Gastroesophageal sphincter (tissue), 4 donors: ENCODE results near the gene SCAMP1. TPM values are rescaled to one million over a fixed set of nuclear protein-coding genes. Genes with fewer than 3 reads are reported as not detected.

Source experiments
- ATAC-seq: fragments of 150-250 bp; one replicate; pipeline ENCODE4 v1.9.1; 2016; ENCODE audit warnings: mild to moderate bottlenecking, moderate library complexity
- H3K27ac ChIP-seq, 4 donors: fragments of 200-600 bp; sonication (generic) in 3 of 4; 1 replicate in 3 of 4; 2 replicates in 1 of 4; pipeline ENCODE4 v1.5.1; 2016 to 2019
- H3K27me3 ChIP-seq: fragments of 200-600 bp; sonication (generic); one replicate; pipeline ENCODE4 v1.5.1; 2019
- H3K36me3 ChIP-seq, 2 donors: fragments of 200-600 bp; sonication (generic); one replicate each; pipeline ENCODE4 v1.5.1; 2019; ENCODE audit warnings: control low read depth in 1 of 2
- H3K4me1 ChIP-seq, 3 donors: fragments of 200-600 bp; sonication (generic); 1 replicate in 2 of 3; 2 replicates in 1 of 3; pipeline ENCODE4 v1.5.1; 2016 to 2019; ENCODE audit warnings: control low read depth in 2 of 3
- H3K4me3 ChIP-seq, 2 donors: fragments of 200-600 bp; sonication (generic); one replicate each; pipeline ENCODE4 v1.5.1; 2019; ENCODE audit warnings: mild to moderate bottlenecking in 1 of 2, moderate library complexity in 1 of 2
- H3K9me3 ChIP-seq, 3 donors: fragments of 200-600 bp; sonication (generic); one replicate each; pipeline ENCODE4 v1.5.1; 2017 to 2019; ENCODE audit warnings: control low read depth in 2 of 3
- EP300 ChIP-seq: sonication (generic); formaldehyde crosslinking; IDR thresholded peaks from one replicate; pipeline ENCODE4 v1.6.1; 2017; ENCODE audit warnings: antibody characterized with exemption, mild to moderate bottlenecking
- POLR2A ChIP-seq, 2 donors: fragments of 450-650 bp; IDR thresholded peaks; one replicate each; pipeline ENCODE4 v1.6.1; 2017; ENCODE audit warnings: antibody characterized with exemption in 2 of 2, mild to moderate bottlenecking in 2 of 2, moderate library complexity in 1 of 2
- POLR2AphosphoS5 ChIP-seq: sonication (generic); formaldehyde crosslinking; IDR thresholded peaks from one replicate; pipeline ENCODE4 v1.6.1; 2017; ENCODE audit warnings: antibody characterized with exemption
- WGBS, 2 donors: methylation state at CpG; one replicate each; pipeline ENCODE4 v1.1.5; 2018; ENCODE audit warnings: low coverage in 1 of 2; 5-methylcytosine and 5-hydroxymethylcytosine counted together
- small RNA-seq, 4 donors: library from RNA; depleted of rRNA; stranded (forward); fragments of <200 nt; gene quantifications; one replicate each; pipeline ENCODE3, GENCODE V24; 2016
- total RNA-seq, 4 donors: library from RNA; depleted of rRNA; stranded (reverse); fragments of >200 nt; gene quantifications; one replicate each; pipeline ENCODE4 v1.1.0, GENCODE V29; 2016
- TF ChIP-seq, protein P1 (sequence below), 4 experiments: fragments of 200-600 bp in 2 of 4; fragments of 450-650 bp in 2 of 4; sonication (generic) in 1 of 4; IDR thresholded peaks; one replicate each; pipeline ENCODE4 v1.5.1; 2017 to 2019; ENCODE audit warnings: antibody characterized with exemption in 4 of 4, mild to moderate bottlenecking in 2 of 4, moderate library complexity in 2 of 4

Gene SCAMP1
- total RNA-seq, 4 donors from 2014 or later: 32.1 to 45.8 (median 38.9) TPM

DNA sequence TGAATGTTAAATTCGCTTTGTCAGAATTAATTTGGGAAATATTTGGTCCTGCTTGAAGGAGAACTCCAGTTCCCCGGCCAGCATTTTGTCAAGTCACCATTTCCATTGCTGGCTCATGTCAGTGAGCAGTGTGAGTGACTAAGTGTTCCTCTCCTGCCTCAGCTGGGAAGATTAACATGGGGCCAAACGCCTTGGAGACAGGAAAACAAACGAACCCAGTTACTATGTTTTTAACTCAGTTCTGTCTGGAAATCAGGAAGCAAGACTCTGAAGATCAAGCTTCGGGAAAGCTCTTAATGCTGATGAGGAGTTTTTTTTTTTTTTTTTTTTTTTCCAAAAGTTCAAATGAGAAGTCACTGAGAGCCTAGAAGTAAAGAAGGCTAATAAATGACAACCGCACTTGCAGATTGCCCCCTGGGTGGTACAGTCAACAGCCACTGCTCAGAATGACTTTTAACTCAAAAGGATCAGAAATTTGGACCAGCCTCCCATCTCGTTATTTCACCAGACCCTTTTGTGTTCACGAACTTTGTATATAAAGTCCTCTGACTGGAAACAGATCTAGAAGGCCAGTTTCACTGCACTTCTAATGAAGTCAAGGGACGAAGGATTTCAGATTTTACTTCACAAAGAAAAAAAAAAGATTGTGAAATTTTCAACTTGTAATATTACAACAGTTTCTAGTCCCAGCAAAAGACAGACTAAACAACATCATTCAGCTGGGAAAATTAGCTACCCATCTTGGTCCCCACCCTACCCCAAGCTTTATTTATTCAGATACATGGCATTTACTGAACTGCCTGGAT is 166.8 kb downstream of the SCAMP1 start:
- no peak overlapping the region for H3K4me3 ChIP-seq
- H3K27me3 ChIP-seq: no peaks in the 10 kb centered on the region
- no peaks in the 10 kb centered on the region for H3K36me3 ChIP-seq
- peak overlapping the region; percentile 80 to 87 (median 84) for H3K27ac ChIP-seq
- no peaks in the 10 kb centered on the region for H3K9me3 ChIP-seq
- TF ChIP-seq EP300 (no peak), POLR2AphosphoS5 (peak; percentile 91)
- TF ChIP-seq, protein P1, sequence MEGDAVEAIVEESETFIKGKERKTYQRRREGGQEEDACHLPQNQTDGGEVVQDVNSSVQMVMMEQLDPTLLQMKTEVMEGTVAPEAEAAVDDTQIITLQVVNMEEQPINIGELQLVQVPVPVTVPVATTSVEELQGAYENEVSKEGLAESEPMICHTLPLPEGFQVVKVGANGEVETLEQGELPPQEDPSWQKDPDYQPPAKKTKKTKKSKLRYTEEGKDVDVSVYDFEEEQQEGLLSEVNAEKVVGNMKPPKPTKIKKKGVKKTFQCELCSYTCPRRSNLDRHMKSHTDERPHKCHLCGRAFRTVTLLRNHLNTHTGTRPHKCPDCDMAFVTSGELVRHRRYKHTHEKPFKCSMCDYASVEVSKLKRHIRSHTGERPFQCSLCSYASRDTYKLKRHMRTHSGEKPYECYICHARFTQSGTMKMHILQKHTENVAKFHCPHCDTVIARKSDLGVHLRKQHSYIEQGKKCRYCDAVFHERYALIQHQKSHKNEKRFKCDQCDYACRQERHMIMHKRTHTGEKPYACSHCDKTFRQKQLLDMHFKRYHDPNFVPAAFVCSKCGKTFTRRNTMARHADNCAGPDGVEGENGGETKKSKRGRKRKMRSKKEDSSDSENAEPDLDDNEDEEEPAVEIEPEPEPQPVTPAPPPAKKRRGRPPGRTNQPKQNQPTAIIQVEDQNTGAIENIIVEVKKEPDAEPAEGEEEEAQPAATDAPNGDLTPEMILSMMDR (IDR thresholded peaks at IDR 0.05): no peak
- H3K4me1 ChIP-seq: peaks cover 9 to 69% (median 41%) of the 10 kb centered on the region in 3 donors
- WGBS, 2 donors: 2 to 4% methylated on average over 9 of the region's 9 CpGs
- ATAC-seq: peak; percentile 85

DNA sequence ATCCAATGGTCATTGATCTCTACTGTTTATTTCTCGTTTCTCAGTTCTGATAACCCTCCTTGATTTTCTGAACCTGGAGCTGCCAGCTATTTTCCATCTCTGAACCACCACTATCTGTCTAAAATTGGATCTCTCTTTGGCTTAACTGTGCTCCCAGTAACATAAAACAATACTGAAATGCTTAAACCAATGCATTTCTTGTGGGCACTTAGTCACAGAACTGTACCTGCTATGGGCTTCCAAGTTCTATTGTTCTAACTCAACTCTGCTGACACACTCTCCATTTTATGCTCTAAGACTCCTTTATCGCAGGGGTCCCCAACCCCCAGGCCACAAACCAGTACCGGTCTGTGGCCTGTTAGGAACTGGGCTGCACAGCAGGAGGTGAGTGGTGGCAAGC is 167.5 kb downstream of the SCAMP1 start:
- no peak for ATAC-seq
- H3K36me3 ChIP-seq: no peaks in the 10 kb centered on the region
- H3K9me3 ChIP-seq: no peaks in the 10 kb centered on the region
- peak overlapping the region; percentile 80 to 87 (median 84) for H3K27ac ChIP-seq
- WGBS, 2 donors: 61 to 77% methylated on average over 2 to 3 of the region's 3 CpGs
- TF ChIP-seq POLR2AphosphoS5 (no peak), EP300 (no peak), POLR2A (IDR thresholded peaks at IDR 0.05) (no peak)
- TF ChIP-seq, protein P1 (IDR thresholded peaks at IDR 0.05): no peak
- H3K4me1 ChIP-seq: peaks cover 9 to 69% (median 41%) of the 10 kb centered on the region in 3 donors
- H3K27me3 ChIP-seq: no peaks in the 10 kb centered on the region
- no peak overlapping the region for H3K4me3 ChIP-seq

Small RNA genes within 50 kb of the gene (small RNA-seq; reads per million reads assigned to genes)
- gene RF00019 (0 reads per million in 4 donors), gene RNU6-183P (0 reads per million in 4 donors)

Other genes starting within 250 kb of the SCAMP1 start
- 10 to 100 TPM; 33.8 to 38.6 (median 36.0) TPM for gene AP3B1, start 65.9 kb upstream of the SCAMP1 start, total RNA-seq